ENCODE measurements around the gene RPLP2. TPM values are rescaled to one million over a fixed set of nuclear protein-coding genes. Genes with fewer than 3 reads are reported as not detected.

RPLP2 gene
- total RNA-seq, 1 donor from 2014 or later = 2,217 TPM

DNA sequence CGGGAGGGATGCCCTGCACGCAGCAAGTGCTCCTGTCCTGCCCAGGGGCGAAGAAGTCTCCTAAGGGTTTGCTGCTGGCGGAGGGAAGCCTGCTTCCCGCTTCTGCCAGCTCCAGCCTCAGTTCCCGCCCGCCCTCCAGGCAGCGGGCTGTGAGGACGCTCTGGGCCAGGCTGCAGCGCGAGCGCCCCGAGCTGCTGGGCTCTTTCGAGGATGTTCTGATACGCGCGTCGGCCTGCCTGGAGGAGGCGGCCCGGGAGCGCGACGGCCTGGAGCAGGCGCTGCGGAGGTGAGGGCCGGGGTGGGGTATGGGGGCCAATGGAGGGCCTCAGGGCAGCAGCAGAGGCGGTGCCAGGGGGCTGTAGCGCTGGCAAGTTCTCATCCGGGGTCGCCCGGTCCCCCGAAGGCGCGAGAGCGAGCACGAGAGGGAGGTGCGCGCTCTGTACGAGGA, 20.1 kb downstream of the RPLP2 start:
- H3K27me3 Mint-ChIP-seq (ENCODE audit: low read depth) = peaks cover 32% of the 10 kb centered on the region
- H3K36me3 Mint-ChIP-seq (ENCODE audit: low read depth) = peaks cover 6% of the 10 kb centered on the region
- peak overlapping the region; percentile 30 for H3K4me3 Mint-ChIP-seq (ENCODE audit: low read depth)
- no peaks in the 10 kb centered on the region for H3K9me3 Mint-ChIP-seq
- intact Hi-C loops (cut with micrococcal nuclease) = no loop called here
- H3K27ac Mint-ChIP-seq = no peak overlapping the region
- no peak for DNase-seq (ENCODE audit: low spot score)
- peaks cover 15% of the 10 kb centered on the region for H3K4me1 Mint-ChIP-seq (ENCODE audit: low read depth)

DNA sequence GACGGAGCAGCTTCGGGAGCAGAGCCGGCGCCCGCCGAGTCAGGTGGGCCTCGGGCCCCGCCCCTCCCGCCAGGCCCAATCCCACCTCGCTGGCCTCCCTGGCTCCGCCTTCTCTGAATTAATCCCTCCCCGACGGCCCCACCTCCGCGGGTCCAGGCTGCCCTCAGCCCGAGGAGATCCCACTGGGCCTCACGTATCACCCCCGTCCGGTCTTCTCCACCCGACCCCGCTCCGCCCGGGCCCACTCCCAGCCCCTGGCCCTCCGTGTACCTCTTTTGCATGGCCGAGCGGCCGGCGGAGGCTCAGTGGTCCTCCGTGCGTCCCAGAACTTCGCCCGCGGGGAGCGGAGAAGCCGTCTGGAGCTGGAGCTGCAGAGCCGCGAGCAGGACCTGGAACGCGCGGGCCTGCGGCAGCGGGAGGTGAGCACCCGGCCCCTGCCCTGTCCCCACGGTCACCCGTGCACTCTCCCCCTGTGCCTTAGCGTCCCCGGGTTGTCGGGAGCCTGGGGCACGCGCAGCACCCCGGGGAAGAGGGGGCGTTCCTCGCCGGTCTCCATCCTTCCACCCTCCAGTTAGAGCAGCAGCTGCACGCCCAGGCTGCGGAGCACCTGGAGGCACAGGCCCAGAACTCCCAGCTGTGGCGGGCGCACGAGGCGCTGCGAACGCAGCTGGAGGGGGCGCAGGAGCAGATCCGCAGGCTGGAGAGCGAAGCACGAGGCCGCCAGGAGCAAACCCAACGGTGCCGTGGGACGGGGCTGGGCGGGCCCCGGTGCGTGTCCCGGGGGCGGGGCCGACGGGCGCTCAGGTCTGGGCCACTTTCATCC, 20.7 kb downstream of the RPLP2 start:
- intact Hi-C loops (cut with micrococcal nuclease) = no loop called here
- Mint-ChIP-seq H3K4me3 (ENCODE audit: low read depth) (peak overlapping the region; percentile 54), H3K4me1 (ENCODE audit: low read depth) (peaks cover 15% of the 10 kb centered on the region), H3K27me3 (ENCODE audit: low read depth) (peaks cover 32% of the 10 kb centered on the region), H3K36me3 (ENCODE audit: low read depth) (no peaks in the 10 kb centered on the region), H3K9me3 (no peaks in the 10 kb centered on the region), H3K27ac (no peak overlapping the region)
- DNase-seq (ENCODE audit: low spot score) = peak; percentile 32

DNA sequence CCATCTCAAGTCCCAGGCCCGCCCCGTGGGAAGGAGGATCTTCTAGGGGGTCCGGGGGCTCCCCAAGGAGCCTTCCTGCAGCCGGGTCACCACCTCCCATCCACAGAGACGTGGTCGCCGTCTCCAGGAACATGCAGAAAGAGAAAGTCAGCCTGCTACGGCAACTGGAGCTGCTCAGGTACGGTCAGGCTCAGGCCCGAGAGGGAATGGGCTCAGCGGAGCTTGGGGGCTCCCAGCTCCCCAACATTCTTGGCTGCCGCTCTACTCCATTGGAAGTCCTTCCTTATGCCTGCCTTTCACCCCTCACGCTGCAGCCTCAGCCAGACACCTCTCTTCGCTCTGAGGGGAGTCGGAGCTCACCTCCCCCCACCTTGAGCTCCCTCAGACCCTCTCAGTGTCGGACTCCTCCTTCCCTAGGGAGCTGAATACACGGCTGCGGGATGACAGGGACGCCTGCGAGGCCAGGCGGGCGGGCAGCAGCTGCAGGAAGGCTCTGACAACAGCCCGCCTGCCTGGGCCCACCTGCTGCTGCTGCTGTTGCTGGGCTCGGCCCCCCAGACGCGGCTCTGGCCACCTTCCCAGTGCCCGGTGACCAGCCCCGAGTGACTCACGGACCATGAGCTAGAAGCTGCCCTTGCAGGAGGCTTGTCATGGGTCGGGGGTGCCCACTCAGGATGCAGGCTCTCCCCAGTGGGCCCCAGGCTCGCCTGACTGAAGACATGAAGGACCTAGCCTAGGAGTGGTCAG, 21.5 kb downstream of the RPLP2 start:
- intact Hi-C loops (cut with micrococcal nuclease) = no loop called here
- no peak for DNase-seq (ENCODE audit: low spot score)
- Mint-ChIP-seq H3K27ac (no peak overlapping the region), H3K9me3 (no peaks in the 10 kb centered on the region), H3K4me3 (ENCODE audit: low read depth) (peak overlapping the region; percentile 55), H3K27me3 (ENCODE audit: low read depth) (peaks cover 32% of the 10 kb centered on the region), H3K36me3 (ENCODE audit: low read depth) (no peaks in the 10 kb centered on the region), H3K4me1 (ENCODE audit: low read depth) (peaks cover 15% of the 10 kb centered on the region)

DNA sequence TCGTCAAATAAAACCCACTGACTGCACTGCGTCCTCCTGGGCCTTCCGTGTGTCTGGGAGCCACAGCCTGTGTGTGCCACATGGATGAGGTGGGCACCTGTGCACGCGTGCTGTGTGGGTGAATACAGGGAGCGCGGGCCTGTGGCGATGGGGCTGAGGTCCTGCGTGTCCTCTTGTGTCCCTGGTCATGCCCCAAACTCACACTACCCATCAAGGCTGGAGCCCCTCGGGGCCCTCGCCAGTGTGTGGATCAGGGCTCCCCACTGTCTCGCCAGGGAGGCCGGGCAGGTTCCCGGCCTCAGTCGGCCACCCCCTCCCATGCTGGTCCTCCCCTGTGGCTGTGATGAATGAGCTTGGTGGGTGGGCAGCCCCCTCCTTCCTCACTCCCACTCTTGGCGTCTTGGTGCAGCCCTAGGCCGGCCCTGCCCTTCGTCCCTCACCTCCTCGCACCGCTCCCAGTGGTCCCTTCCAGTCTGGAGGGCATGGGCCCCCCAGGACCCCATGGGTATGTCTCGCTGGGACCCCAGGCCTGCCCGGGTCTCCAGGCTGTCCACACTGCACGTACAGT, 22.3 kb downstream of the RPLP2 start:
- no peaks in the 10 kb centered on the region for H3K9me3 Mint-ChIP-seq
- DNase-seq (ENCODE audit: low spot score) = no peak
- H3K4me3 Mint-ChIP-seq (ENCODE audit: low read depth) = peak overlapping the region; percentile 55
- H3K27ac Mint-ChIP-seq = no peak overlapping the region
- peaks cover 15% of the 10 kb centered on the region for H3K4me1 Mint-ChIP-seq (ENCODE audit: low read depth)
- no peaks in the 10 kb centered on the region for H3K36me3 Mint-ChIP-seq (ENCODE audit: low read depth)
- H3K27me3 Mint-ChIP-seq (ENCODE audit: low read depth) = peaks cover 32% of the 10 kb centered on the region
- intact Hi-C loops (cut with micrococcal nuclease) = no loop called here

DNA sequence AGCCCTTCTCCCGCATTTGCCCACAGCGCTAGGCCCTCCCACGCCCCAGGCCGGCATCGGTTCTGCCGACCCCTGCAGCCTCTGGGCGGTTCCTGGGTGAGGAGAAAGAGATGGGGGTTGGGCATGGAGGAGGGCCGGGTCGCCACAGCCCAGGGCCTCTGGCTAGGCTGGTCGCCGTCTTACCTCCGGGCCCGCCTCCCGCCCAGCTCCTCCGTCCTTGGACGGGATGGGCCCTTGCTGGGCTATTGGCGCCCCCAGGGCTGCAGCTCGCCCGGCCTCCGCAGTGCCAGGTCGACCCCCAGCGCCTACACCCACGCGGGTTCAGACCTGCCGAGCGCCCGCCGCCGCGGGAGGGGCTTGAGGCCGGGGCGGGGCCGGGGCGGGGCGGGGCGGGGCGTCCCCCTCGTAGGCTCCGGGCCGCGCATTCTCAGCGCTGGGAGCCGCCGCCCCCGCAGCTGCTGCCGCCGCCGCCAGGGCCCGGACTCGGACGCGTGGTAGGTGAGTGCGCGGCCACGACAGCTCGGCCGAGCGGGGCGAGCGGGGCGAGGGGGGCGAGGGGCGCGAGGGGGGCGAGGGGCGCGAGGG, 22.9 kb downstream of the RPLP2 start, which contains the start of gene CD151:
Gene CD151, plus strand, starts transcription at position 424 of the 585 bp plus-strand sequence. CDS start 3,118 bp downstream, outside the sequence.
- peak within 1 kb of the TSS; percentile 68 for H3K4me3 Mint-ChIP-seq (ENCODE audit: low read depth)
- H3K9me3 Mint-ChIP-seq = no peaks in the 10 kb centered on the region
- DNase-seq (ENCODE audit: low spot score) = no peak
- intact Hi-C loops (cut with micrococcal nuclease) = loop anchor here (1.0 kb wide), 1 partner anchor 10 kb away; the partner anchor contains the start of genes POLR2L and TSPAN4
- peaks cover 30% of the 10 kb centered on the region for H3K27me3 Mint-ChIP-seq (ENCODE audit: low read depth)
- peaks cover 13% of the 10 kb centered on the region for H3K4me1 Mint-ChIP-seq (ENCODE audit: low read depth)
- H3K27ac Mint-ChIP-seq = no peak within 1 kb of the TSS
- H3K36me3 Mint-ChIP-seq (ENCODE audit: low read depth) = peaks cover 4% of the 10 kb centered on the region

DNA sequence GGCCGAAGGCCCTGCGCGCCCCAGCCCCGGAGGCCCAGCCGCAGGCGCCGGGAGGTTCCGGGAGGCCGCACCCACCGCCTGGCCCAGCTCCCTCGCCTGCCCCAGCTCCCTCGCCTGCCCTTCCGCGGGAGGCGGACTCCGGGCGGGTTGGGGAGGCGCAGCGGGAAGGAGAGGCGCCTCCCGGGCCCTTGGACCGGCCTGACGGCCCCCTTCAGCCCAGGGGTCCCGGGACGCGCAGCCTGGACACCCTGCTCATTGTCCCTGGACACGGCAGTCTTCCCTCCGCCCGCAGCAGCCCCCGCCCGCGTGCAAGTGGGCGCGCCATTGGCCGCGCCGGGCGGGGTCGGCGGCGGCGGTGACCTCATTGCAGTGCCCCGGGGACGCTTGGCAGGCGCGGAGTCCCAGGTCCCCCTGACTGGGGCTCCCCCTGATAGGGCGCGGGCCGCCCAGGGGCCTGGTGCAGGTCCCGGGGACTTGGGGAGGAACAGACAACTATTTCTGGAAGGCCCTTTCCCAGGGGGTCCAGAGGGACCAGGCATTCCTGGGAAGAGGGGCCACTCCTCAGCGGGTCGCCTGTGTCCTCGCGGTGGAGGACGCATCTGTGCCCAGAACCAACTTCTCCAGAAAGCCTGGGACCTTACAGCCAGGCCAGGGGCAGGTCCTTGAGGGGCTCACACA, 23.5 kb downstream of the RPLP2 start:
- Mint-ChIP-seq H3K4me1 (ENCODE audit: low read depth) (peaks cover 10% of the 10 kb centered on the region), H3K9me3 (no peaks in the 10 kb centered on the region), H3K27ac (no peak overlapping the region), H3K4me3 (ENCODE audit: low read depth) (peak overlapping the region; percentile 68), H3K36me3 (ENCODE audit: low read depth) (peaks cover 4% of the 10 kb centered on the region), H3K27me3 (ENCODE audit: low read depth) (peaks cover 24% of the 10 kb centered on the region)
- no peak for DNase-seq (ENCODE audit: low spot score)
- intact Hi-C loops (cut with micrococcal nuclease) = loop anchor here (1.0 kb wide), 1 partner anchor 9 kb away; the partner anchor contains the start of genes POLR2L and TSPAN4

DNA sequence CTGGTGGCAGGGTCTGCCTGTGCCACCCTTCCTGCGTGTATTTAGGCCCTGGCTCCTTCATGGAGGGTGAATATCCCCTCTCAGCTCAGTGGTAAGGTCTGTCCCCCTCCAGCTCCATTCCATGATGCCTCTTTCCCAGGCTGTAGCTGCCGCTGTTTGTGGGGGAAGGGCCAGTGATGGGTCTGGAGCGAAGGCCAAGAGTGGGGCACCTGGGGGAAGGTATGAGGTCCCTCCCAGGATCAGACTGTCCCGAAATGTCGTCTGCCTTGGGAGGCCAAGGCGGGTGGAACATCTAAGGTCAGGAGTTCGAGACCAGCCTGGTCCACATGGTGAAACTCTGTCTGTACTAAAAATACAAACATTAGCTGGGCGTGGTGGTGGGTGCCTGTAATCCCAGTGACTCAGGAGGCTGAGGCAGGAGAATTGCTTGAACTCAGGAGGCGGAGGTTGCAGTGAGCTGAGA, 24.1 kb downstream of the RPLP2 start:
- Mint-ChIP-seq H3K36me3 (ENCODE audit: low read depth) (peaks cover 8% of the 10 kb centered on the region), H3K9me3 (no peaks in the 10 kb centered on the region), H3K4me3 (ENCODE audit: low read depth) (peak overlapping the region; percentile 68), H3K27me3 (ENCODE audit: low read depth) (peaks cover 18% of the 10 kb centered on the region), H3K27ac (no peak overlapping the region), H3K4me1 (ENCODE audit: low read depth) (peaks cover 10% of the 10 kb centered on the region)
- intact Hi-C loops (cut with micrococcal nuclease) = loop anchor here (1.0 kb wide), 1 partner anchor 8 kb away; the partner anchor contains the start of genes POLR2L and TSPAN4
- DNase-seq (ENCODE audit: low spot score) = no peak

DNA sequence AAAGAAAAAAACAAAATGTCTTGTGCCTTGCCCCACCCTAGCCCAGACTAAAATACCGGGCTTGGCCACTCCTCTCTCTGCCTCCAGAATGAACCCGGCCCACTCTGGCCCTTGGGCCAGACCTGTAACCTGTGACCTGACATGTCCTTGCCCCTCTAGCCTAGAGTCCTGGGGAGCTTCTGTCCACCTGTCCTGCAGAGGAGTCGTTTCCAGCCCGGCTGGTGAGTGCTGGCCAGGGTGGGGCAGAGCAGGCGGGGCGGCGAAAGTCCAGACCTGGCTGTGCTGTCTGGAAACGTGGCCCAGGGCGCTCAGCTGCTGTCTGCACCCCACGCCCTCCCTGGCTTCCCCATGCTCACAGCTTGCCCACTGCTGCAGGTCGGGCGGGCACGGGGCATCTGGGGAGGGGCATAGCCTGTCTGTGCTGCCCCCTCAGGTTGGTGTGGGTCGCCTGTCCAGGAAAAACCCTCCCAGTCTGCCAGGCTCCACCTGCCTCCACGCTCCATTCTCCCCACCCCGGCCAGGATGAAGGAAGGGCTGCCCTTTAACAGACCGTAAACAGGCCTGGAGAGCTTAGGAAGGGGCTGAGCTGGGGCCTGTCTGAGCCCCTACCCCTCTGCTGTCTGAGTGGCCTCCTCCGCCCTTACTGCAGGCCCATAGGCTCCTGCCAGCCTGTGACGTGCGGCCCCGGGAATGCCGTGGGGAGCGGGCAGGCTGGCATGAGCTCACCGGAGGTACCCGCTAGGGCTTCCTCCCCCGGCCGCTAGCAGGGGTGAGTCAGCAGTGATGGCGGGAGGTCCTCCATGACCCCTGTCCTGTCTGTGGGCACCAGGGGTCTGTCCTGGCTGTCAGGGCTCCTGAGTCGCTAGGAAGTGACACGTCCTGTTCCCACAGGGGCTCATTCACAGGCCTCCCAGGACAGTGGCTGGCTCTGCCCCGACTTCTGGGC, 24.9 kb downstream of the RPLP2 start:
- peaks cover 14% of the 10 kb centered on the region for H3K36me3 Mint-ChIP-seq (ENCODE audit: low read depth)
- intact Hi-C loops (cut with micrococcal nuclease) = no loop called here
- peaks cover 6% of the 10 kb centered on the region for H3K4me1 Mint-ChIP-seq (ENCODE audit: low read depth)
- H3K27me3 Mint-ChIP-seq (ENCODE audit: low read depth) = peaks cover 12% of the 10 kb centered on the region
- no peaks in the 10 kb centered on the region for H3K9me3 Mint-ChIP-seq
- no peak overlapping the region for H3K27ac Mint-ChIP-seq
- DNase-seq (ENCODE audit: low spot score) = no peak
- peak overlapping the region; percentile 68 for H3K4me3 Mint-ChIP-seq (ENCODE audit: low read depth)

DNA sequence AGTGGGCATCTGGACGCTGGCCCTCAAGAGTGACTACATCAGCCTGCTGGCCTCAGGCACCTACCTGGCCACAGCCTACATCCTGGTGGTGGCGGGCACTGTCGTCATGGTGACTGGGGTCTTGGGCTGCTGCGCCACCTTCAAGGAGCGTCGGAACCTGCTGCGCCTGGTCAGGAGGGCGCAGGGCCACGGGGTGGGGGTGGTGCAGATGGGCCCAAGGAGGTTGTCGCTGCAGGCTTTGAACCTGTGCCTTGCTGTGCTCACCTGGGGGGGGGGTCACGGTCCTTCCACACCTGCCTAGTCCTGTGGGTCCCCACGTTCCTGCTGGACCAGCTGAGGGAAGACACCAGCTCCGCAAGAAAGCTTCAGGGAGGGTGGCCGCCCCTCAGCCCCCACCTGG, 26.5 kb downstream of the RPLP2 start:
- intact Hi-C loops (cut with micrococcal nuclease) = no loop called here
- Mint-ChIP-seq H3K27ac (no peak overlapping the region), H3K36me3 (ENCODE audit: low read depth) (peaks cover 25% of the 10 kb centered on the region)

DNA sequence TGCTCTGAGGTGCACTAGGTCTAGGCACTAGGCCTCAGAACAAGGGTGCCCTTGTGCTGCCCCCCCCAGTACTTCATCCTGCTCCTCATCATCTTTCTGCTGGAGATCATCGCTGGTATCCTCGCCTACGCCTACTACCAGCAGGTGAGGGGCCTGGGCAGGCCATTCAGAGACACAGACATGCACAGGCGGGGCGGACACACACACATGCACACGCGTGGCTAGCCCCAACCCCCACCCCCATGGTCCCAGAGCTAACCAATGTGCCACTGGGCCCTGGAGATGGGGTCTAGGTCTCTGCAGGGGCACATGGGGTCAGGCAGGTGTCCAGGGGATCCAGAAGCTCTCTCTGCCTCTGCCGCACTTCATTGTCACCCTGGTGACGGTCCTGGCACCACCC, 26.9 kb downstream of the RPLP2 start:
- no peak for DNase-seq (ENCODE audit: low spot score)
- H3K4me3 Mint-ChIP-seq (ENCODE audit: low read depth) = no peak overlapping the region

More for the DNA sequence above, 26.5 kb downstream of the RPLP2 start:
- no peak for DNase-seq (ENCODE audit: low spot score)
- Mint-ChIP-seq H3K4me3 (ENCODE audit: low read depth) (no peak overlapping the region), H3K4me1 (ENCODE audit: low read depth) (peaks cover 16% of the 10 kb centered on the region), H3K27me3 (ENCODE audit: low read depth) (peaks cover 6% of the 10 kb centered on the region), H3K9me3 (no peaks in the 10 kb centered on the region)

More for the DNA sequence above, 26.9 kb downstream of the RPLP2 start:
- H3K4me1 Mint-ChIP-seq (ENCODE audit: low read depth) = peaks cover 17% of the 10 kb centered on the region
- H3K36me3 Mint-ChIP-seq (ENCODE audit: low read depth) = peaks cover 25% of the 10 kb centered on the region
- H3K9me3 Mint-ChIP-seq = no peaks in the 10 kb centered on the region
- intact Hi-C loops (cut with micrococcal nuclease) = no loop called here
- H3K27me3 Mint-ChIP-seq (ENCODE audit: low read depth) = peaks cover 3% of the 10 kb centered on the region
- no peak overlapping the region for H3K27ac Mint-ChIP-seq
